ENCODE data around the gene COPA.

COPA gene

DNA sequence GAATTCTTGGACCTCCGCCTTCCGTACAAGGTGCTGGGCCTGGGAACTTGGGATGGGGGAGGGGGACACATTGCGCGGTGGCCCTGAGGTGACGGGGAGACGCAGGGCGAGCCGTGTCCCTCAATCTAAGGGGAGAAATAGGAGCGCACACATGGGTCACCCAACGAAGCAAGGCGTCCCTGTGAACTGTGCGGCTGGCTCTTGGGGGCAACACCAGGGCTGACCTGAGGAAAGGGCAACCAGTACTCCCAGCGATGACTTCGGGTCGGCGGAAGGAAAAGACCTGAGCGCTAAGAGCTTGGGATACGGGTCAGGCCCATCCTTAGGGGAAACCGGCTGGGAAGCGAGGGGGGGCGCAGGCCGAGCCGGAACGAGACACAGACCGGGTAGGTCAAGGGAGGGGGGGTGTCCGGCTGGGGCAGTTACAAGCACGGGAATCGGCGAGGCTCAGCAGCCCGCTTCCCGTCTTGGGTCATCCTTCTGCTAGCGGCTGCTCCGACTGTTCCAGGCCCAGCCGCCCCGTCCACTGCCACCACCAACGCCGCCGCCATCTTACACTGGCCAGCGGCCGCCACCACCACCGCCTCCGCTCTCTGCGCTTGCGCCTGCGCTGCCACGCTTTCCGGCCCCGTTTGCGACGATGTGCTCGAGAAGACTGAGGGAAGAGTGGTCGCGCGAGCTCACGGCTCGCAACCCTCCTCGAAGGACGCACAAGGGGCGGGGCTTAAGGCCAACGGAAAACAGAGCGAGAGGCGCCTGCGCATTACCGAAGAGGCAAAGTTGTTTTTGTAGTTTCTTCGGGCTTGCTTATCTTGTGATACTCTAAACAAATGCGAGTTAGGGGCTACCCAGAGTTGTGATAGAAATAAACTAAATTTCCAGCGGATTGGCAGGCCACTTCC, 80.9 kb downstream of the COPA start, which contains the start of gene DCAF8:
DCAF8 (minus strand) TSS at position 657 of the 902 bp plus-strand sequence. CDS start 18,541 bp downstream, outside the sequence.
- peak; percentile 92 to 99 for DNase-seq

DNA sequence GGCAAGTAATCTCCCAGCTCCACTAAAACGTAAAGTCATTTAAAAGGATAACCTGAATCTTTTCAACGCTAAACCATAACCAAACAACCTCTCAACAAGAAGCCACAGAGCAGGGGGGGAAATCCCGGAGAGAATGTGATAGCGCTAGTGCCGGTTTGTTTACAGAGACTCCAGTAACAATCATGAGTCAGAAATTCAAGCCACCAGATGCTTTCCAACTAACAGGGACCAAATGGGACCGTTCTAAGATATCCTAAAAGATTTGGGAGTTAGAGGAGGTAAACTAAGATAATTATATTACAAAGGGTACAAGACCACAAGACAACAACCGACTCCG, 81.5 kb downstream of the COPA start:
- peak in 1 of 2 experiments; percentile 48 for DNase-seq

DNA sequence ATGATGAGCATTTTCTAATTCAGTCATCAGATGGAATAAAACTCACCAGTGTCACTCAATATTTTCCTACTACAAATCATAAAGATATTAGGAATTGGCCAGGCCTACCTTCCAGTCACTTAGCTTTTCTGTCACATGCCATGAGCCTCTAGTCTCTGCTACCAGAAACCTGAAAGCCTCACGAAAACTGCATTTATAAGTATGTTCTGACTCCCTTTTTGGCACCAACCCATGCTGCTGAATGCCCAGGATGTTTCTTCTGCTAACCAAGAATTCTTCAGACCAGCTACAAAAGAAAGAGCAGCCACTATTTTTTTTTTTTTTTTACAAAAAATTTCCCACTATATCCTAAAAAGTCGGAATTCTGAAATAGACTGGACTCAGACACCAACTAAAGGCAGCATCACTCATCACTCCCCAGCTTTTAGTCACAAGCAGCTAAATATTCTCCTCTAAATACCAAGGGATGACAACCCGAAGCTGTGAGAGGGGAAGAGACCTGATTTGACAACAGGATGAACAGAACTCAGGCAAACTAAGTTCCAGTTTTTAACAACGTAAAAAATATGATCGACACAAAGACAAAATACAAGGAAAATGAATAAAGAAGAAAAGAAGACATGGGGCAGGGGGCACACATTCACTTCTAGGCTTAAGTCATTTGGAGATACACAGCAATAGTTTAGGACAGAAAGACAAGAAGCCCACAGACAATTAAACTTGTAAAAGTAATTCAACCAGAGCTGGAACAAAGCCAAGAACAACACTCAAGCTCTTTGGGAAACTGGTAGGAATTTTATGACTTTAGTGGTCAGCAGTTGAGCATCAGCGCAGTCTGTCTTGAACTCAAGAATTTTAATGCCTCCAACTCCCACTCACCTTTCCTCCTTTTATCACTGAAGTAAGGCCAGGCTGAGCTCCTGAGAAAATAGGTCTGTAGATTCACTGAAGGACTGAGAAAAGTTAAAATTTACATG, 82.4 kb downstream of the COPA start:
- DNase-seq, result peak in 1 of 2 experiments; percentile 37

DNA sequence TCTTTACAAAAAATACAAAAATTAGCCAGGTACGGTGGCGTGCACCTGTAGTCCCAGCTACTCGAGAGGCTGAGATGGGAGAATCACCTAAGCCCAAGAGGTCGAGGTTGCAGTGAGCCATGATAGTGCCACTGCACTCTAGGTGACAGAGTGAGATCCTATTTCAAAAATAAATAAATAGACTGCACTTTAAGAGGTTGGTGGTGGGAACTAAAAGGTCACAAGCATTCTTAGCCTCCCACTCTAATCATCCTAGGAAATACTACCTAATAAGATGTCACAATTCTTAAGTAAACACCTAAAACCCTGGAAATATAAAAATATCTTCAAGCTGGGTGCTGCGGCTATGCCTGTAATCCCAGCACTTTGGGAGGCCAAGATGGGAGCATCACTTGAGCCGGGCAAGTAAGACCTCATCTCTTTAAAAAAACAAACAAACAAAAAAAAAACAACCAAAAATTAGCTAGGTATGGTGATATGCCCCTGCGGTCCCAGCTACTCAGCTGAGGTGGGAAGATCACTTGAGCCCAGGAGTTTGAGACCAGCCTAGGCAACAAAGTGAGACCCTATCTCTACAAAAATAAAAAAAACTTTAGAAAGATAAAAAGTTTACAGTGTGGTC, 84.8 kb downstream of the COPA start:
- DNase-seq, result no peak

DNA sequence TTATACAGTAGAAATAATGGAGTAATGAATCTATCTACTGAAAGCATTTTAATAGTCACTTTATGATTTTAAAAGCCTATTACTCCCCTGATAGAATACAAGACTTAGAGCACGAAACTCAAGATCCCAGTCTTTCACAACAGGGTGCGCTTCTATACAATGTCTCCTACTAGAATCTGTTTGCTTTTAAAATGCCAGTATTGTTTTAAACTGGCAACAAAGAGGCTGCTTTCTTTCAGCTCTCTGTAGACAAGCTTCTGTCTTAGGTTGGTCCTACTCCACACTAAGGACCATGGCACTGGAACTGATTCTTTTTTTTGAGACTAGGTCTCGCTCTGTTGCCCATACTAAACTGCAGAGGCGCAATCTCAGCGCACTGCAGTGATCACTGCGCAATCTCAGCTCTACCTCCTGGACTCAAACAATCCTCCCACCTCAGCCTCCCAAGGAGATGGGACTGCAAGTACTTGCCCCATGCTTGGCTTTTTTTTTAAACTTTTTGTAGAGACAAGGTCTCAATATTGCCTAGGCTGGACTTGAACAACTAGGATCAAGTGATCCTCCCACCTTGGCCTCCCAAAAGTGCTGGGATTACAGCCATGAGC, 85.5 kb downstream of the COPA start:
- no peak for DNase-seq

DNA sequence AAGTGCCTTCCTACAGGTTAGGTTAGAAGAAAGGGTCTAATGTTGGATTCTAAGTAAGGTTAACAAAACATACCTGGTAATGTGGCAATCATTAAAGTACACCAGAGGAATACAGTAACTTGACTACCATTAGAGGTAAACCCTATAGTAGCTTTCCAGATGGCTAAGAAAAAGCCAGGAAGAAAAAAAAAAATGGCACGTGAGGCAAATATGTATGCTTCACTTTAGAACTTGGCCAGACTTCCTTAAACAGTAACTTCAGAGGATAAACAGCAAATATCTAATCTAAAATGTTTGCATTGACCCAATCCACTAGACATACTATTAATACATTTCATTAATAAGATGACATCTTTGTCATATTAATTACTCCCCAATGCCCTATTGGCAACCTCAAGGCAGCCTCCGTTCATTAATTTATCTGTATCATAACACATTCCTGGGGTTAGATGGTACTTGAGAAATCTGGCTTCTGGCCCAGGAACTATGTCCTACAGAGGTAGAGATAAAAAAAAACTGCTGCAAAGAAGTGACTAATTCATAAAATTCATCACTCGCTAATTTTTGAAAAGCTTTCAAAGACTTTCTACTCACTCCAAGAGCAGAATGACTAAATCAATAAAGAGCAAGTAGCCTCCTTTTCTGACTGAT, 86.5 kb downstream of the COPA start:
- peak; percentile 15 to 50 for DNase-seq

DNA sequence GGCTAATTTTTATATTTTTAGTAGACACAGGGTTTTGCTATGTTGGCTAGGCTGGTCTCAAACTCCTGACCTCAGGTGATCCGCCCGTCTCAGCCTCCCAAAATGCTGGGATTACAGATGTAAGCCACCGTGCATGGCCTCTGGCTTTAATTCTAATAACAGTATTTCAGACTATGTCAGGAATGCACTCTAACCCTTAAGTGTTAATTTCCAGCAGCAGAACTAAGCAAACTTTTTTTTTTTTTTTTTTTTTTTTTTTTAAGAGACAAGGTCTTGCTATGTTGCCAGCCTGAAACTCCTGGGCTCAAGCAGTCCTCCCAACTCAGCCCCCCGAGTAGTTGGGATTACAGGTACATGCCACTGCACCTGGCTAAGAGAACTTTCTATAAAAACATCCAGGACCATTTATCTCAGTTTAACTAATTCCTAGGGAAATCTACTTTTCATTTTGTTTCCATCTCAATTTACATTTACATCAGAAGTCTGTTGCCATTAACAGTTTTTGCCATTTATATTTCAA, 87.2 kb downstream of the COPA start:
- DNase-seq, result no peak

DNA sequence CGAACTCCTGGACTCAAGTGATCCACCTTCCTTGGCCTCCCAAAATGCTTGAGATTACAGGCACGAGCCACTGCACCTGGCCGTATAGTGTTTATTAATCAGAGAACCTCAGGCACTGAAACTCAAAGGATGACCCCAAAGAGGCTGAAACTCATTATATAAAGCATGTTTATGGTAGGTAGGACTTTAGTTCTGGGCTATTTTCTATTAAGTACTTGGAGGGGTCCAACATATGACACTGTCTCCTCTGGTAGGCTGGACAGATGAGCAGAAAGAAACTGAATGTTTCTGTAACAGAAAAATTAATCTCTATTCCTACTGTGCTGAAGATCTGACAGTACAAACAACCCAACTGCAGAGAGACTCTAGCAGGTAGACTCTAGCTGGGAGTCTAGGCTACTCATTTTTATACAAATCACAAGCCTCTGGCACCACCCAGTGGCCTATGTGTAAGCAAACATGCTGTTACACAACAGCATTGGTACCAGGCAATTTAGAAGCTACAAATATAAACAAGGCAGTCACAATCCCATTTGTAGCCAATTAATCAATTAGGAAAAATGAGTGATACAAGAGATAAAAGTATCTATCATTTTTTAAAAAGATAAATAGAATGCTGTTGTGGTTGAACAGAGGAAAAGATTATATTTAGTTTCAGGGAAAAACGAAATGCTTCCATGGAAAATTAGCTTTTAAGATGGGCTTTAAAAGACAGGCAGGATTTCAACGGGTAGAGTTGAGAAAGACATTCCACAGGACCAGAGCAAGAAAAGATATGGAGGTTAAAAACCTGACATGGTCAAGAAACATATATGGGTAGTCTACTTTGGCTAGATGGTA, 91.1 kb downstream of the COPA start:
- DNase-seq, result peak; percentile 72 to 83

DNA sequence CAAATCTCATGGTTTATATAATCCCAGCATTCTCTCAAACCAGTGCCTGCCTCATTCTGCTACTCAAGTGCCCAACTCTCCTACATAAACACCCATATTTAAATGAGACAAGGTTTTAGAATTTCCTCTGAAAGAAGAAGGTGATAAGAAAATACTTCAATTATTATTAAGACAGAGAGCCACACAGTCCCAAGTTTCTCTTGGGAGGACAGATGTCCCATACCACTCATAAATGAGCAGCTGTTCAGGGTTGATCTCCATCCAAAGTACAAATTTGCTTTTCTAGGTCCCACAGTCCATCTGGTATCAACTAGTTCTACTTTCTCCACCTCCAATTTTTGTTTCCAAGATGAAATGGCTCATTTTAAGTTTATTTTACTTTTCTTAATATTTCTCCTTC, 92.0 kb downstream of the COPA start:
- peak in 1 of 2 experiments; percentile 63 for DNase-seq

DNA sequence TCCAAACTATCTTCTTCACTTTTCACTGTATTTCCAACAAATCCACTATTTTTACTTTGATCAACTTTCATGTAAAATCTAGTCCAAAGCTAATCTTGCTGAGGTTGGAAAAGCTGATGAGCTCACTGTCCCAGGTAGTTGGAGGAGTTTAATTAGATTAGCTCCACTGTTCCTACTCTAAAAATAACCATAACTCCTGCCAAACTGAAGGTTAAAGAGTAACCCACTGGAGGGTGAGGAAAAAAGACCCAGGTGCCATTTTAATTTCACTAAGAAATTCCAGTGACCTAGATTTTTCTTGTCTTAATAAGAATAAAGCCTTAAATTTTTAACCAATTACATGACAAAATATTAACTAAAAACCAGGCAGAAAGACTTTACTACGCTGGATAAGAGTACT, 96.0 kb downstream of the COPA start:
- DNase-seq, result no peak

DNA sequence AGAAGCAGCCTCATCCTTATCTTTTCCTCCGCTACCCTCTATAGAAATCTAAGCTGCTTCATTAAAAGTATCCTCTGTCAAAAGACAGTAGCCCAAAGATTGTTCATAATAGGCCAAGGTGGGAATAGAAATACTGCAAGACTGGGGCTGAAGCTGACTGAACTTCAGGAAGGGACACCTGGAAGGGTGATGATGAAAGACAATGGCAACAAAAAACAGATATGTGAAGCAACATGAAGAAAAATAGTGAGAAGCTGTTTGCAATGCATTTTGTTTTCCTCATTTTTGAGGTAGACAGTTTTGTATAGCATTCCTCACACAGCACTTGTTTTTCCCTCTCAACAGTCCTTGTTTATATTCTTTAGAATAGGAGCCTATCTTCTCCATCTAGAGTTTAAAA, 97.6 kb downstream of the COPA start:
- no peak for DNase-seq

DNA sequence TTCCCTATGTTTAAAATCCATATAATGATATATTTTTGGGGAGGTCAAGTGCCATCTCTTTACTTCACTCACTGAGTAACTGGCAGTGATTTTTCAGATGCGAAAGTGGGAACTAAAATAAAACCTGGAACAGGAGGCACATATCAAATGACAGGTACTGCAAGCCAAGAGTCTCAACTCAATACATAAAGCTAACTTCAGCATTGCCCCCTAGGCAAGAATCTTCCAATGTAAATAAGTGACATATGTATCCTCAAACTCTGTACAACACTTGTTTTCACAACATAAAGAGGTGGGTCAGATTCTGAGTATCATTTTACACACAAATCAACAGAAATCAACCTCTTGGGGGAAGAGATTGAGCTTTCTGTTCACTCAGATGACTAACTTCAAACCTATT, 98.8 kb downstream of the COPA start:
- DNase-seq, result no peak

DNA sequence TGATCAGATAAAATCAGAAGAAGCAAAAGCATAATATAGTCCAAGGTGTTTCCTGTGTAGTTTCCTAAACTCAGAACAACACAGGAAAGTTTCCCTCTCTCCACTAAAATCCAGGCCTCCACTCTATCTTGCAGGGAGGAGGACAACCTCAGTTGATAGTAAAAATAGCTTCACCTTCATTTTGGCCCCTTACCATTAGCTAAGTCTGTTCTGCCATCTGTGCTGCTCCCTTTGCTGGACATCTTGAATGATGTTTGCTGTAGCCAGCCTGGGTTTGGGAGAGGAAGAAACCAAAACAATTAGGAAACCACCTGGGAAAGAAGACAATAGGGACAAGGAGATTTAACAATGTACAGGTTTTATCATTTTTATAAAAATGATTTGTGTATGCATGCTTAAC, 99.3 kb downstream of the COPA start:
- no peak for DNase-seq

DNA sequence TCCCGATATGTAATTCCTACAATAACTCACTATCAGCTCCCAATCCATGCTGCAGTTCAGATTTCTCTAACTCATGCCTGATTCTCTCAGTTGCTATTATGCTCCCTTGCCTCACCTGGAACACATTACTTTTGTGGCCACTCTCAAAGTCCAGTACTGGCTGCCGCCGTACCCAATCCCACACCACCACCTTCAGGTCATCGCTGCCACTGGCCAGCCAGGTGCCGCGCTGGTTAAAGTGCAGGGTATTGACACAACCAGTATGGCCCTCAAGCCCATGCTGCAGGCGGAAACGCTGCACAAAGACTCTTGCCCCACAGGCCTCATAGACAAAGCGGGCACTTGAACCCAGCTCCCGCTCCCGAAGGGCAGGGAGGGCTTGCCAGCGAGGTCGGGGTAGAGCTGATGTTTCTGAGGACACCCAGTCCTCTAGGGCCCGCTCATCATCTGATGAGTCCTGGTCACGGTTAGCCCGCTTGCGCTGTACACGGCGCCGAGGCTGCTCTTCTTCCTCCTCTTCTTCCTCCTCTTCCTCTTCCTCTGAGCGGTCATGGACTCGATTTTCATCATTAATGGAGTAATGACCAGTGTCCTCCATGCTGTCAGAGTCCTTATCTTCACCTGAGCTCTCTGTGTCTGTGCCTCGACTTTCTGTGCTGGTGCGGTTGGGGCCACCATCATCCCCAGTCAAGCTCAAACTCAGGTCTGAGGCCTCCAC, 103.3 kb downstream of the COPA start:
- DNase-seq, result no peak

All from NCI-H446 (cell line).